Psoas muscle (tissue), 8 donors: Measurements from ENCODE around the gene CADM4. TPM values are rescaled to one million over a fixed set of nuclear protein-coding genes. Genes with fewer than 3 reads are reported as not detected.

ENCODE experiments used
- ATAC-seq, 4 donors: fragments of 200-7000 bp; cut with Tn5 transposase; one replicate each; pipeline ENCODE4 v1.9.1; 2020; ENCODE audit warnings: moderate library complexity in 3 of 4, mild to moderate bottlenecking in 2 of 4
- DNase-seq, 2 donors: peaks; one replicate each; pipeline ENCODE4 v3.0.0-alpha.2; 2020
- H3K27ac ChIP-seq: fragments of 200-600 bp; one replicate; pipeline ENCODE4 v1.8.0; 2022
- H3K27me3 ChIP-seq, 3 donors: fragments of 200-600 bp in 1 of 3; one replicate each; pipeline versions ENCODE4 v1.6.1 to v1.8.0; 2013 to 2022; ENCODE audit warnings: low read length in 2 of 3, mild to moderate bottlenecking in 2 of 3, moderate library complexity in 1 of 3; ENCODE audit not compliant: insufficient read depth in 3 of 3
- H3K36me3 ChIP-seq, 2 donors: fragments of 200-600 bp in 1 of 2; one replicate each; pipeline versions ENCODE4 v1.6.1 to v1.8.0; 2013 to 2022; ENCODE audit warnings: low read depth in 1 of 2, mild to moderate bottlenecking in 1 of 2, moderate library complexity in 1 of 2; ENCODE audit not compliant: insufficient read depth in 1 of 2
- H3K4me1 ChIP-seq: fragments of 200-600 bp; one replicate; pipeline ENCODE4 v1.8.0; 2022
- H3K4me3 ChIP-seq: fragments of 200-600 bp; one replicate; pipeline ENCODE4 v1.8.0; 2022; ENCODE audit warnings: mild to moderate bottlenecking
- H3K9me3 ChIP-seq: fragments of 200-600 bp; one replicate; pipeline ENCODE4 v1.8.0; 2022
- CTCF ChIP-seq: fragments of 200-600 bp; IDR thresholded peaks from one replicate; pipeline ENCODE4 v1.8.0; 2022; ENCODE audit warnings: antibody characterized with exemption
- WGBS, 3 donors: extraction: QIAGEN DNeasy Blood & Tissue Kit; methylation state at CpG; one replicate each; pipeline versions ENCODE4 v1.1.6 to v1.1.7; 2013; 5-methylcytosine and 5-hydroxymethylcytosine counted together
- intact Hi-C, 2 donors: fragments of 100-400 bp; cut with DNase I; formaldehyde crosslinking; loops; one replicate each; pipeline versions ENCODE4 v1.11.0 to v1.14.2; 2022
- polyA plus RNA-seq, 3 donors: library from polyadenylated mRNA; stranded (reverse); fragments of 200-250 nt; gene quantifications; one replicate each; pipeline ENCODE4 v1.2.3, GENCODE V29; 2013
- total RNA-seq, 4 donors: library from RNA; stranded (reverse); fragmentation: NEBNext Ultra II Directional in 2 of 4; extraction: Animal tissue kit (Norgen Biotek cat#: 25700) in 2 of 4; gene quantifications; one replicate each; pipeline versions ENCODE4 v1.2.1 to v1.2.4, GENCODE V29; 2021 to 2023
- donor health status: healthy with polysubstance abuse.
- donor health status: DM: no; HTN: no; CAD: no; lungs with moderate emphysema.
- donor health status: Bipolar disorder and iron deficiency.
- donor health status: healthy.
- donor health status: DM: yes; HTN: yes; CAD: no.
- donor health status: DM: no; HTN: no; CAD: no.
- donor health status: DM: no; HTN: no; CAD: no.
- donor health status: DM: yes; HTN: yes; CAD: no.

CADM4 gene
- total and polyA plus RNA-seq, 7 donors: 1.8 to 10.6 (median 4.4) TPM

- DNase-seq: no peak
- Histone ChIP-seq H3K27me3 (peaks cover 0 to 55% (median 7%) of the 10 kb centered on the region in 3 donors), H3K27ac (no peak overlapping the region), H3K4me3 (no peak overlapping the region), H3K36me3 (no peaks in the 10 kb centered on the region), H3K9me3 (no peaks in the 10 kb centered on the region), H3K4me1 (peaks cover 4% of the 10 kb centered on the region)
- no peak for ATAC-seq
- intact Hi-C loops: no loop called here
- WGBS, 3 donors: 50 to 56% (median 51%) methylated on average over 6 of the region's 6 CpGs
- TF ChIP-seq CTCF: no peak
Observed at GRCh38 chr19:43672061-43672679, 32.5 kb upstream of the CADM4 start.

- Histone ChIP-seq H3K4me1 (peaks cover 4% of the 10 kb centered on the region), H3K4me3 (peak overlapping the region; percentile 68), H3K36me3 (no peaks in the 10 kb centered on the region), H3K27ac (peak overlapping the region; percentile 80), H3K27me3 (peaks cover 0 to 53% (median 6%) of the 10 kb centered on the region in 3 donors), H3K9me3 (no peaks in the 10 kb centered on the region)
- TF ChIP-seq CTCF: no peak
- WGBS, 3 donors: 1% methylated on average over 44 of the region's 44 CpGs
- intact Hi-C loops: no loop called here
- ATAC-seq: peak; percentile 87 to 91 (median 88)
- peak; percentile 96 to 97 for DNase-seq
Observed at GRCh38 chr19:43668406-43669109, 28.9 kb upstream of the CADM4 start.

- Histone ChIP-seq H3K4me1 (peaks cover 4% of the 10 kb centered on the region), H3K9me3 (no peaks in the 10 kb centered on the region), H3K36me3 (no peaks in the 10 kb centered on the region), H3K27me3 (peaks cover 0 to 53% (median 6%) of the 10 kb centered on the region in 3 donors), H3K4me3 (peak overlapping the region; percentile 68), H3K27ac (no peak overlapping the region)
- ATAC-seq: no peak
- no peak for DNase-seq
- no peak for TF ChIP-seq CTCF
- whole genome bisulfite sequencing, 3 donors: 7 to 10% (median 10%) methylated on average over 29 of the region's 29 CpGs
- intact Hi-C loops: no loop called here
Observed at GRCh38 chr19:43667876-43668405, 28.3 kb upstream of the CADM4 start.

GRCh38 chr19:43667126-43667875, 27.7 kb upstream of the CADM4 start:
- peak; percentile 15 to 54 for DNase-seq
- H3K36me3 ChIP-seq: no peaks in the 10 kb centered on the region
- intact Hi-C loops: no loop called here
- H3K4me3 ChIP-seq: peak overlapping the region; percentile 68
- H3K27ac ChIP-seq: no peak overlapping the region
- no peak for ATAC-seq
- 52 to 60% (median 55%) methylated on average over 26 of the region's 26 CpGs for WGBS, 3 donors
- H3K9me3 ChIP-seq: no peaks in the 10 kb centered on the region
- H3K4me1 ChIP-seq: peaks cover 4% of the 10 kb centered on the region
- H3K27me3 ChIP-seq: peaks cover 0 to 53% (median 6%) of the 10 kb centered on the region in 3 donors
- TF ChIP-seq CTCF: no peak
